Stimulated activated CD8-positive, alpha-beta memory T cell treated with anti-CD3 and anti-CD28 coated beads, Interleukin-15, amount 100 ng/mL, for 1 hour (primary cell): ENCODE results near the gene CARD14.
"Not testable (repeated sequence)": the region's sequence is repeated elsewhere in the genome, so short reads cannot be mapped to it uniquely, and the experiment has no call there.

Experiments used
- DNase-seq: peaks from one replicate; pipeline ENCODE4 v3.0.0-alpha.2; 2020; ENCODE audit warnings: low read depth

Gene CARD14

GRCh38 chr17:80248894-80249710 is 79.3 kb downstream of the CARD14 start:
- no peak for DNase-seq

- no peak for DNase-seq
Measured at GRCh38 chr17:80251966-80252365, 82.1 kb downstream of the CARD14 start.

DNA sequence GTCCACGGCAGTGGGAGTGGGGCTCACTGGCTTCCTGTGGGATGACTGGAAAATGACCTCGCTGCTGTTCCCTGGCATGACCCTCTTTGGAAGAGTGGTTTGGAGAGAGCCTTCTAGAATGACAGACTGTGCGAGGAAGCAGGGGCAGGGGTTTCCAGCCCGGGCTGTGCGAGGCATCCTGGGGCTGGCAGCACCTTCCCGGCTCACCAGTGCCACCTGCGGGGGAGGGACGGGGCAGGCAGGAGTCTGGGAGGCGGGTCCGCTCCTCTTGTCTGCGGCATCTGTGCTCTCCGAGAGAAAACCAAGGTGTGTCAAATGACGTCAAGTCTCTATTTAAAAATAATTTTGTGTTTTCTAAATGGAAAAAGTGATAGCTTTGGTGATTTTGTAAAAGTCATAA is 83.0 kb downstream of the CARD14 start:
- peak; percentile 72 for DNase-seq

DNA sequence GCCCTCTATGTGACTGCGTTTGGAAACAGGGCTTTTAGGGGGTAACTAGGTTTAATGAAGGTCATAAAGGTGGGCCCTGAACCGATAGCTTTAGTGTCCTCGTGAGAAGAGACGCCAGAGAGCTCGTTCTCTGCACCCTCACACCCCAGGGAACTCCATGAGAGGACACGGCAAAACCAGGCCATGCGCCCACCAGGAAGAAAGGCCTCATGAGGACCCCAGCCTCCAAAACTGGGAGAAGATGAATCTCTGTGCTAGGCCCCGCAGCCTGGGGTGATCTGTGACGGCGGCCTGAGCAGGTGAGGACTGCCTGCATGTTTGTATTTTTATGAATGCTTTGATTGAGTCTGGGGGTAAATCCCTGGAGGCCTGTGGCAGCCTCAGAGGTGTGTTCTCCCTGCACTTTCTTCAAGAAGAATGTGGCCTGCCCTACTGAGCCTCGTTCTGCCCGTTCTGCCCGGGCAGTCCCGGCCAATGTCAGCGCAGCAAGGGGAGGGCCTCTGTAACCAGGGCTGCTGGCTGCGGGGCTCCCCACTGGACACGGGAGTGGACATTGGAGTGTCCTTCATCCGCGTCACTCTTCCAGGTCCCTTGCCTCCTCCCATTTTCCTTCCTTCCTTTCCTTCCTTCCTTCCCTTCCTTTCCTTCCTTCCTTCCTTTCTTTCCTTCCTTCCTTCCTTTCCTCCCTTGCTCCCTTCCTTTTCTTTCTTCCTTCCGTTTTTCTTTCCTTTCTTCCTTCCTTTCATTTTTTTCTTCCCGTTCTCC is 84.0 kb downstream of the CARD14 start:
- no peak for DNase-seq

- DNase-seq, result no peak
Measured at GRCh38 chr17:80254396-80255251, 84.8 kb downstream of the CARD14 start.

DNA sequence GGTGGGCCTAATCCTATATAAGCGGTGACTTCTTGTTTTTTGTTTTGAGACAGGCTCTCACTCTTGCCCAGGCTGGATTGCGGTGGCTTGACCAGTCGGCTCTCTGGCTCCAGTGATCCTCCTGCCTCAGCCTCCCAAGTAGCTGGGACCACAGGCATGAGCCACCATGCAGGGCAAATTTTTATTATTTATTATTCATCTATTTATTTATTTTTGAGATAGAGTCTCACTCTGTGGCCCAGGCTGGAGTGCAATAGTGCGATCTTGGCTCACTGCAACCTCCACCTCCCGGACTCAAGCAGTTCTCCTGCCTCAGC is 86.2 kb downstream of the CARD14 start:
- DNase-seq, result no peak

DNA sequence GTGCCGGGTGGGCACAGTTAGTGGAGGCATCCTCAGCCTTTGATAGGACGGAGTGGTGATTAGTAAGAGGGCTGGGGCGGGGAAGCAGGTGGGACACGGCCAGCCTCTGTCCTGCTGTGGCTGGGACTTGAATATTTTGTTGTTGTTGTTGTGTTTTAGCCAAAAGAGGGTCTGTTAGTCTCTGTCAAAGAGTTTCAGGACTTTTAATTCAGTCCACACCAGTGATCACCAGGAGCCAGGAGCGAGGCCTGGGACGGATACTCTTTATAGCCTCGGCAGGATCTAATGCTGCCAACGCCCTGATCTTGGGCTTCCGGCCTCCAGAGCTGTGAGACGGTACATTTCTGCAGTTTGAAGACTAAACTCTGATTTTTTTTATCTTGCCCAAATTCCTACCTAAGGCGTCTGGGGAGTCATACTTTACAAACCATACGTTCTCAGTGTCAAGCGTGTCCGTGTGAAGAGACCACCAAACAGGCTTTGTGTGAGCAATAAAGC is 87.9 kb downstream of the CARD14 start:
- DNase-seq, result no peak

- not testable (repeated sequence) for DNase-seq
Measured at GRCh38 chr17:80258296-80258695, 88.5 kb downstream of the CARD14 start.
